LNCAP (cell line): ENCODE measurements around the gene REEP3.
A peak's percentile ranks its signal among the peaks of the same experiment; 100 is the strongest.

Experiments used
- CTCF ChIP-seq: fragments of 450-650 bp; IDR thresholded peaks from 2 replicates; pipeline ENCODE4 v1.5.1; 2017; ENCODE audit warnings: mild to moderate bottlenecking

Gene REEP3

GRCh38 chr10:63628526-63629362, 107.5 kb downstream of the REEP3 start:
- TF ChIP-seq CTCF: no peak

GRCh38 chr10:63629363-63630084, 108.3 kb downstream of the REEP3 start:
- TF ChIP-seq CTCF: peak; percentile 61

- TF ChIP-seq CTCF: no peak
Measured at GRCh38 chr10:63630085-63630930, 109.1 kb downstream of the REEP3 start.

GRCh38 chr10:63630931-63631680, 109.9 kb downstream of the REEP3 start:
- no peak for TF ChIP-seq CTCF

- TF ChIP-seq CTCF: no peak
Measured at GRCh38 chr10:63631991-63632390, 110.8 kb downstream of the REEP3 start.

- TF ChIP-seq CTCF: peak; percentile 57
Measured at GRCh38 chr10:63633677-63634487, 112.7 kb downstream of the REEP3 start.
